H1 (cell line): ENCODE data around the gene DRD1.

Source experiments
- CHD2 ChIP-seq: IDR thresholded peaks from 2 replicates; pipeline ENCODE4 v1.6.1; 2012; ENCODE audit warnings: low read length, improper control_type of control experiment
- POU5F1 ChIP-seq: IDR thresholded peaks from 2 replicates; pipeline ENCODE4 v1.6.1; 2011; ENCODE audit warnings: low read depth, mild to moderate bottlenecking, low read length, moderate library complexity
- RFX5 ChIP-seq: IDR thresholded peaks from 2 replicates; pipeline ENCODE4 v1.6.1; 2011; ENCODE audit warnings: low read depth, low read length, improper control_type of control experiment, borderline replicate concordance
- TAF1 ChIP-seq: IDR thresholded peaks from 2 replicates; pipeline ENCODE4 v1.6.1; 2011; ENCODE audit warnings: mild to moderate bottlenecking, low read depth, low read length
- TEAD4 ChIP-seq: IDR thresholded peaks from 2 replicates; pipeline ENCODE4 v1.6.1; 2012; ENCODE audit warnings: low read depth, low read length, inconsistent platforms, mixed read lengths
- TF ChIP-seq, protein P1 (sequence below), 3 experiments: IDR thresholded peaks; 1 replicate in 2 of 3; 2 replicates in 1 of 3; pipeline versions ENCODE4 v1.5.1 to v1.6.1; 2011; ENCODE audit warnings: low read length in 3 of 3, mild to moderate bottlenecking in 3 of 3, inconsistent platforms in 2 of 3, low read depth in 1 of 3, moderate library complexity in 1 of 3; ENCODE audit not compliant: insufficient read depth in 1 of 3; ENCODE audit errors: control extremely low read depth in 1 of 3
- TF ChIP-seq, protein P2 (sequence below): fragments of 300-600 bp; sonication (generic); IDR thresholded peaks from 2 replicates; pipeline ENCODE4 v1.7.1; 2012; ENCODE audit warnings: low read length, moderate library complexity, mild to moderate bottlenecking, inconsistent platforms; ENCODE audit not compliant: insufficient replicate concordance

GRCh38 chr5:175468892-175469291, 24.9 kb upstream of the DRD1 start:
- no peak for TF ChIP-seq POU5F1
- TF ChIP-seq TAF1, result no peak
- no peak for TF ChIP-seq CHD2
- no peak for TF ChIP-seq RFX5
- TF ChIP-seq, protein P1, sequence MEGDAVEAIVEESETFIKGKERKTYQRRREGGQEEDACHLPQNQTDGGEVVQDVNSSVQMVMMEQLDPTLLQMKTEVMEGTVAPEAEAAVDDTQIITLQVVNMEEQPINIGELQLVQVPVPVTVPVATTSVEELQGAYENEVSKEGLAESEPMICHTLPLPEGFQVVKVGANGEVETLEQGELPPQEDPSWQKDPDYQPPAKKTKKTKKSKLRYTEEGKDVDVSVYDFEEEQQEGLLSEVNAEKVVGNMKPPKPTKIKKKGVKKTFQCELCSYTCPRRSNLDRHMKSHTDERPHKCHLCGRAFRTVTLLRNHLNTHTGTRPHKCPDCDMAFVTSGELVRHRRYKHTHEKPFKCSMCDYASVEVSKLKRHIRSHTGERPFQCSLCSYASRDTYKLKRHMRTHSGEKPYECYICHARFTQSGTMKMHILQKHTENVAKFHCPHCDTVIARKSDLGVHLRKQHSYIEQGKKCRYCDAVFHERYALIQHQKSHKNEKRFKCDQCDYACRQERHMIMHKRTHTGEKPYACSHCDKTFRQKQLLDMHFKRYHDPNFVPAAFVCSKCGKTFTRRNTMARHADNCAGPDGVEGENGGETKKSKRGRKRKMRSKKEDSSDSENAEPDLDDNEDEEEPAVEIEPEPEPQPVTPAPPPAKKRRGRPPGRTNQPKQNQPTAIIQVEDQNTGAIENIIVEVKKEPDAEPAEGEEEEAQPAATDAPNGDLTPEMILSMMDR (IDR thresholded peaks at IDR 0.05; ENCODE audit: control extremely low read depth in 1 of 3, insufficient read depth in 1 of 3, low read depth in 1 of 3, low read length in 3 of 3), result no peak
- TF ChIP-seq, protein P2, sequence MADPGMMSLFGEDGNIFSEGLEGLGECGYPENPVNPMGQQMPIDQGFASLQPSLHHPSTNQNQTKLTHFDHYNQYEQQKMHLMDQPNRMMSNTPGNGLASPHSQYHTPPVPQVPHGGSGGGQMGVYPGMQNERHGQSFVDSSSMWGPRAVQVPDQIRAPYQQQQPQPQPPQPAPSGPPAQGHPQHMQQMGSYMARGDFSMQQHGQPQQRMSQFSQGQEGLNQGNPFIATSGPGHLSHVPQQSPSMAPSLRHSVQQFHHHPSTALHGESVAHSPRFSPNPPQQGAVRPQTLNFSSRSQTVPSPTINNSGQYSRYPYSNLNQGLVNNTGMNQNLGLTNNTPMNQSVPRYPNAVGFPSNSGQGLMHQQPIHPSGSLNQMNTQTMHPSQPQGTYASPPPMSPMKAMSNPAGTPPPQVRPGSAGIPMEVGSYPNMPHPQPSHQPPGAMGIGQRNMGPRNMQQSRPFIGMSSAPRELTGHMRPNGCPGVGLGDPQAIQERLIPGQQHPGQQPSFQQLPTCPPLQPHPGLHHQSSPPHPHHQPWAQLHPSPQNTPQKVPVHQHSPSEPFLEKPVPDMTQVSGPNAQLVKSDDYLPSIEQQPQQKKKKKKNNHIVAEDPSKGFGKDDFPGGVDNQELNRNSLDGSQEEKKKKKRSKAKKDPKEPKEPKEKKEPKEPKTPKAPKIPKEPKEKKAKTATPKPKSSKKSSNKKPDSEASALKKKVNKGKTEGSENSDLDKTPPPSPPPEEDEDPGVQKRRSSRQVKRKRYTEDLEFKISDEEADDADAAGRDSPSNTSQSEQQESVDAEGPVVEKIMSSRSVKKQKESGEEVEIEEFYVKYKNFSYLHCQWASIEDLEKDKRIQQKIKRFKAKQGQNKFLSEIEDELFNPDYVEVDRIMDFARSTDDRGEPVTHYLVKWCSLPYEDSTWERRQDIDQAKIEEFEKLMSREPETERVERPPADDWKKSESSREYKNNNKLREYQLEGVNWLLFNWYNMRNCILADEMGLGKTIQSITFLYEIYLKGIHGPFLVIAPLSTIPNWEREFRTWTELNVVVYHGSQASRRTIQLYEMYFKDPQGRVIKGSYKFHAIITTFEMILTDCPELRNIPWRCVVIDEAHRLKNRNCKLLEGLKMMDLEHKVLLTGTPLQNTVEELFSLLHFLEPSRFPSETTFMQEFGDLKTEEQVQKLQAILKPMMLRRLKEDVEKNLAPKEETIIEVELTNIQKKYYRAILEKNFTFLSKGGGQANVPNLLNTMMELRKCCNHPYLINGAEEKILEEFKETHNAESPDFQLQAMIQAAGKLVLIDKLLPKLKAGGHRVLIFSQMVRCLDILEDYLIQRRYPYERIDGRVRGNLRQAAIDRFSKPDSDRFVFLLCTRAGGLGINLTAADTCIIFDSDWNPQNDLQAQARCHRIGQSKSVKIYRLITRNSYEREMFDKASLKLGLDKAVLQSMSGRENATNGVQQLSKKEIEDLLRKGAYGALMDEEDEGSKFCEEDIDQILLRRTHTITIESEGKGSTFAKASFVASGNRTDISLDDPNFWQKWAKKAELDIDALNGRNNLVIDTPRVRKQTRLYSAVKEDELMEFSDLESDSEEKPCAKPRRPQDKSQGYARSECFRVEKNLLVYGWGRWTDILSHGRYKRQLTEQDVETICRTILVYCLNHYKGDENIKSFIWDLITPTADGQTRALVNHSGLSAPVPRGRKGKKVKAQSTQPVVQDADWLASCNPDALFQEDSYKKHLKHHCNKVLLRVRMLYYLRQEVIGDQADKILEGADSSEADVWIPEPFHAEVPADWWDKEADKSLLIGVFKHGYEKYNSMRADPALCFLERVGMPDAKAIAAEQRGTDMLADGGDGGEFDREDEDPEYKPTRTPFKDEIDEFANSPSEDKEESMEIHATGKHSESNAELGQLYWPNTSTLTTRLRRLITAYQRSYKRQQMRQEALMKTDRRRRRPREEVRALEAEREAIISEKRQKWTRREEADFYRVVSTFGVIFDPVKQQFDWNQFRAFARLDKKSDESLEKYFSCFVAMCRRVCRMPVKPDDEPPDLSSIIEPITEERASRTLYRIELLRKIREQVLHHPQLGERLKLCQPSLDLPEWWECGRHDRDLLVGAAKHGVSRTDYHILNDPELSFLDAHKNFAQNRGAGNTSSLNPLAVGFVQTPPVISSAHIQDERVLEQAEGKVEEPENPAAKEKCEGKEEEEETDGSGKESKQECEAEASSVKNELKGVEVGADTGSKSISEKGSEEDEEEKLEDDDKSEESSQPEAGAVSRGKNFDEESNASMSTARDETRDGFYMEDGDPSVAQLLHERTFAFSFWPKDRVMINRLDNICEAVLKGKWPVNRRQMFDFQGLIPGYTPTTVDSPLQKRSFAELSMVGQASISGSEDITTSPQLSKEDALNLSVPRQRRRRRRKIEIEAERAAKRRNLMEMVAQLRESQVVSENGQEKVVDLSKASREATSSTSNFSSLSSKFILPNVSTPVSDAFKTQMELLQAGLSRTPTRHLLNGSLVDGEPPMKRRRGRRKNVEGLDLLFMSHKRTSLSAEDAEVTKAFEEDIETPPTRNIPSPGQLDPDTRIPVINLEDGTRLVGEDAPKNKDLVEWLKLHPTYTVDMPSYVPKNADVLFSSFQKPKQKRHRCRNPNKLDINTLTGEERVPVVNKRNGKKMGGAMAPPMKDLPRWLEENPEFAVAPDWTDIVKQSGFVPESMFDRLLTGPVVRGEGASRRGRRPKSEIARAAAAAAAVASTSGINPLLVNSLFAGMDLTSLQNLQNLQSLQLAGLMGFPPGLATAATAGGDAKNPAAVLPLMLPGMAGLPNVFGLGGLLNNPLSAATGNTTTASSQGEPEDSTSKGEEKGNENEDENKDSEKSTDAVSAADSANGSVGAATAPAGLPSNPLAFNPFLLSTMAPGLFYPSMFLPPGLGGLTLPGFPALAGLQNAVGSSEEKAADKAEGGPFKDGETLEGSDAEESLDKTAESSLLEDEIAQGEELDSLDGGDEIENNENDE, result no peak
- TF ChIP-seq TEAD4, result no peak
